Mucosa of descending colon (tissue), 3 donors: ENCODE data around the gene TMEM245. TPM values are rescaled to one million over a fixed set of nuclear protein-coding genes. Genes with fewer than 3 reads are reported as not detected.

Source experiments
- ATAC-seq: fragments of 200-7000 bp; cut with Tn5 transposase; one replicate; pipeline ENCODE4 v1.9.1; 2020; ENCODE audit warnings: mild to moderate bottlenecking, moderate library complexity
- DNase-seq, 3 donors: peaks; one replicate each; pipeline ENCODE4 v3.0.0-alpha.2; 2020
- H3K36me3 ChIP-seq: fragments of 200-600 bp; one replicate; pipeline ENCODE4 v1.8.0; 2021; ENCODE audit warnings: low read depth, mild to moderate bottlenecking
- H3K4me1 ChIP-seq: fragments of 200-600 bp; one replicate; pipeline ENCODE4 v1.8.0; 2021; ENCODE audit warnings: low read depth, mild to moderate bottlenecking
- H3K4me3 ChIP-seq: fragments of 200-600 bp; one replicate; pipeline ENCODE4 v1.8.0; 2021; ENCODE audit warnings: mild to moderate bottlenecking
- H3K9me3 ChIP-seq: fragments of 200-600 bp; one replicate; pipeline ENCODE4 v1.8.0; 2021; ENCODE audit warnings: mild to moderate bottlenecking
- CTCF ChIP-seq: fragments of 200-600 bp; IDR thresholded peaks from one replicate; pipeline ENCODE4 v1.8.0; 2022; ENCODE audit warnings: antibody characterized with exemption, mild to moderate bottlenecking
- intact Hi-C, 2 donors: fragments of 100-400 bp; cut with DNase I in 1 of 2; cut with micrococcal nuclease in 1 of 2; formaldehyde crosslinking; loops; one replicate each; pipeline versions ENCODE4 v1.11.0 to v1.11.1; 2022; cut with DNase I, micrococcal nuclease
- total RNA-seq, 3 donors: library from RNA; stranded (reverse); fragmentation: NEBNext Ultra II Directional in 2 of 3; extraction: Animal tissue kit (Norgen Biotek cat#: 25700) in 2 of 3; gene quantifications; one replicate each; pipeline versions ENCODE4 v1.2.1 to v1.2.4, GENCODE V29; 2021 to 2023
- donor health status: DM: no; HTN: no; CAD: no; lungs with moderate emphysema.
- donor health status: DM: no; HTN: no; CAD: no.
- donor health status: DM: no; HTN: yes; CAD: no.

The TMEM245 gene
- total RNA-seq, 3 donors from 2014 or later, result 26.3 to 72.8 (median 33.6) TPM

GRCh38 chr9:109047259-109047658, 72.5 kb downstream of the TMEM245 start:
- H3K9me3 ChIP-seq, result no peaks in the 10 kb centered on the region
- H3K4me1 ChIP-seq, result no peaks in the 10 kb centered on the region
- no peak for DNase-seq
- intact Hi-C loops, result no loop called here
- H3K4me3 ChIP-seq, result no peak overlapping the region
- no peak for TF ChIP-seq CTCF
- ATAC-seq, result no peak
- no peaks in the 10 kb centered on the region for H3K36me3 ChIP-seq

- no peaks in the 10 kb centered on the region for H3K36me3 ChIP-seq
- no peaks in the 10 kb centered on the region for H3K4me1 ChIP-seq
- DNase-seq, result no peak
- no peak for ATAC-seq
- TF ChIP-seq CTCF, result no peak
- intact Hi-C loops, result no loop called here
- H3K9me3 ChIP-seq, result no peaks in the 10 kb centered on the region
- H3K4me3 ChIP-seq, result no peak overlapping the region
These were observed 73.4 kb downstream of the TMEM245 start for GRCh38 chr9:109046346-109046745.

- Histone ChIP-seq H3K36me3 (no peaks in the 10 kb centered on the region), H3K4me1 (no peaks in the 10 kb centered on the region), H3K4me3 (no peak overlapping the region), H3K9me3 (no peaks in the 10 kb centered on the region)
- DNase-seq (no peak), ATAC-seq (no peak)
- TF ChIP-seq CTCF, result no peak
- intact Hi-C loops, result no loop called here
These were observed 76.2 kb downstream of the TMEM245 start for GRCh38 chr9:109043578-109043977.

- intact Hi-C loops, result no loop called here
- H3K4me1 ChIP-seq, result no peaks in the 10 kb centered on the region
These were observed 79.2 kb downstream of the TMEM245 start for GRCh38 chr9:109040571-109040970.

GRCh38 chr9:109039539-109039938, 80.2 kb downstream of the TMEM245 start:
- Histone ChIP-seq H3K36me3 (no peaks in the 10 kb centered on the region), H3K4me3 (no peak overlapping the region), H3K4me1 (no peaks in the 10 kb centered on the region), H3K9me3 (no peaks in the 10 kb centered on the region)
- DNase-seq (no peak), ATAC-seq (no peak)
- TF ChIP-seq CTCF, result no peak
- intact Hi-C loops, result no loop called here

More at GRCh38 chr9:109040571-109040970, 79.2 kb downstream of the TMEM245 start:
- Histone ChIP-seq H3K9me3 (no peaks in the 10 kb centered on the region), H3K36me3 (no peaks in the 10 kb centered on the region), H3K4me3 (no peak overlapping the region)
- DNase-seq, result no peak
- no peak for TF ChIP-seq CTCF
- no peak for ATAC-seq
